Epidermal melanocyte (primary cell): ENCODE results near the gene STXBP1.

Experiments
- DNase-seq: peaks from one replicate; pipeline ENCODE4 v3.0.0; 2011; ENCODE audit warnings: low spot score; ENCODE audit not compliant: insufficient read length

The STXBP1 gene

GRCh38 chr9:127652733-127653132 lies 40.7 kb downstream of the STXBP1 start:
- DNase-seq = no peak

DNA sequence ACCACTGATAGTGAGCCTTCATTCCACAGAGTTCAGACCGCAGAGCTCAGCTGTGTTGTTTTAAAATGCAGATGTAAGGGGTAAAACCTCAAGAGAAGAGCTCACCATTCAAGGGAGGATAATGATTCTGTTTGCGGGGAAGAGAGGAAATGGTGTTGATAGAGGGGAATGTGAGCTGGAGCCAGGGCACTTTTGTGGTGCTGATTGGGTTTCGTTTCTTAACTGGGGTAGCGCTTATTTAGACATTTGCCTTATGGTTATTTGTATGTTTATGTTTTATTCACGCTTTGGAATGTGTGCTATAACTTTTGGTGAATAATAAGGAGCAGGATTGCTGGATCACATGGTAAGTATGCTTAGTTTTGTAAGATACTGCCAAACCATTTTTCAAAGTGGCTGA lies 42.5 kb downstream of the STXBP1 start:
- no peak for DNase-seq

DNA sequence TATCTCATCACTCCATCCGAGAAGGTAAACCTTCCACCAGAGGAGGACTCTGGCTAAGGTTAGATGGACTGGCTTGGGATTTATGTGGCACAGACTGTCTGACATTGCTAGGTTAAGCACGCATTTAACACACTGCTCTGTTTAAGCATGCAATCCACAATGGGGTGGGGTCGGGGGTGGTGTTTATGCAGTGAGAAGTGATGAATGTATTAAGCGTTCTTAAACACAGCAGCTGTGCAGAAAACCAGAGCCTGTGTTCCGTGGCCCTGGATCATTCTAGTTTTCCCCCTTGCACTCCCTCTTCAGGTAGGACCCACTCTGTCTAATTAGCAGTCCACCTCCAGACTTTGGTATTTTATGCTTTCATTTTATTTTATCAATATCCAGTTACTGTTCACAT lies 46.4 kb downstream of the STXBP1 start:
- no peak for DNase-seq

DNA sequence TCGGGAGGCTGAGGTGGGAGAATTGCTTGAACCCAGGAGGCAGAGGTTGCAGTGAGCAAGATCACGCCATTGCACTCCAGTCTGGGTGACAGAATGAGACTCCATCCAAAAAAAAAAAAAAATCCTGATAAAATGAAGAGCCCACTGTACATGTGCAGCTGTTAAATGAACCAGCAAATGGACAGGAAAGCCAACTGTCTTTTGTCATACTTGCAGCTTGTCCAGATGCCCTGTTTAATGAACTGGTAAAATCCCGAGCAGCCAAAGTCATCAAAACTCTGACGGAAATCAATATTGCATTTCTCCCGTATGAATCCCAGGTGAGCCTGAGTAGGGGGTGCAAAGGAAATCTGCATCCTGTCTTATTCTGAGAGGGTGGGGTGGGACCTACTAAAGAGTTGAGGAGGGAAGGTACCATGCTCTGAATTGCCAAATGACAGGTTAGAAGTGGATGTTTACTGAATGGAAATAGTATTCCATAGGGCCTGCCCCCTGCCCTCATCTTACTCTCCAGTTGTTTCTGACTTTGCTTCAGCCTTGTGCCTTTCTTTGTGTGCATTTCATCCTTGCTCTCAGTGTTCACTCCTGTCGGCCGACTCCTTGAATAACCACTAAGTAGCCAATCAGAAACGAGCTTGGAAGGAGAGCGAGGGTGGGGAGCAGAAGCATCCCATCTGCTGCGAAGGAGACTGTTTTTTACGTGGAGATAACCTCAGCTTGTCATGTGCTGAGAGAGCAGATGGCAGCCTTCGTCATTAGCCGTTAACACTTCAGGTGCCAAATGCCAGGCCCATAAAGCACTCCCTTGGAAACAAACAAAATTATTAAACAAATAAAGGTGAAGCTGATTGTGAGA lies 49.0 kb downstream of the STXBP1 start:
- no peak for DNase-seq

DNA sequence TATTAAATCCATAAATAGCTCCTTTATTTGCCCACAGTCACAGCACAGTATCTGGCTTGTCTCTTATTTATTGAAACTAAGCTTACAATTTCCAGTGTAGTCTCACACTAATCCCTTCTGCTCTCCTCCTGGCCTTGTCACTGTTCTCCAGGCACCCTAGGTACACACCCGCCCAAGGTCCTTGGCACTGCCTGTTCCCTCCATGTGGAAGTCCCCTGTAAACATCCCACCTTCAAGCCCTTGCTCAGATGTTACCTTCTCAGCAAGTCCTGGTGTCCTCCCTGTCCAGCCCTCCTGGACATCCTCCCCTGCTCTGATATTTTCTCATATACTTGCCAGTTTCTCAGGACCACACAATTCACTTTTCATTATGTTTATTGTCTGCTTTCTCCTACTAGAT lies 50.5 kb downstream of the STXBP1 start:
- no peak for DNase-seq

GRCh38 chr9:127664324-127664677 lies 52.2 kb downstream of the STXBP1 start:
- no peak for DNase-seq

GRCh38 chr9:127664678-127665507 lies 52.8 kb downstream of the STXBP1 start:
- DNase-seq = no peak

GRCh38 chr9:127667127-127667844 lies 55.2 kb downstream of the STXBP1 start:
- DNase-seq = no peak

DNA sequence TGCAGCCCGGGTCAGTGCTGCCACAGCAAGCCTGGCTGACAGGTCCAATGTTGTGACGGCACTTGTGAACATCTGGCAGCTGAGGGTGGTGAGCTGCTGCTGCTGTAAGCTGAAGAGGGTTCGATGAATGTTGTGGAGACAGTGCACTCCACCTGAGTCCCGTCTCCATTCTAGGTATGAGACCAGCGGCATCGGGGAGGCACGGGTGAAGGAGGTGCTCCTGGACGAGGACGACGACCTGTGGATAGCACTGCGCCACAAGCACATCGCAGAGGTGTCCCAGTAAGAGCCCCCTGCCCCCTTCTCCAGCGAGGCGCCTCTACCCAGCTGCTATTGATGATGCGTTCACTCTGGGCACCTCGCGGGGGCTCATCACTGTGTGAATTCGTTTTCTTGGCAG lies 55.8 kb downstream of the STXBP1 start:
- DNase-seq = no peak

DNA sequence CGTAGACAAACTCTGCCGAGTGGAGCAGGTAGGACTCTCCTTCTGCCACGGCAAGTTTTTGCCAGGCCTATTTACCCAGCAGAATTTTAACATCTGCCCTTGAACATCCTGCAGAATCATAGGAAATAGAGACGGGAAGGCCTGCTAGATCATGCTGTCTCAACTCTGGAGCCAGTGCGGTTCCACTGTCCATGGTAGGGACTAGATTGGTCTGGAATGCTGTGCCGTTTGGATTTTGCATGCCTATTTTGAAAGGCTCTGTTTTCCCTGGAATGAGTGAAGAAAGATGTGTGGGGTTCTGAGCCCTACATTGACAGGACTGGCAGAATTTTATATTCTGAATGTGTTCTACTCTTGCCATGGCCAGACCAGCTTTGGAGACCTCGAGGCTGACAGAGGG lies 61.2 kb downstream of the STXBP1 start:
- no peak for DNase-seq

- DNase-seq = no peak
Observed at GRCh38 chr9:127676638-127677037, 64.6 kb downstream of the STXBP1 start.

- DNase-seq = no peak
Observed at GRCh38 chr9:127679506-127679905, 67.4 kb downstream of the STXBP1 start.

DNA sequence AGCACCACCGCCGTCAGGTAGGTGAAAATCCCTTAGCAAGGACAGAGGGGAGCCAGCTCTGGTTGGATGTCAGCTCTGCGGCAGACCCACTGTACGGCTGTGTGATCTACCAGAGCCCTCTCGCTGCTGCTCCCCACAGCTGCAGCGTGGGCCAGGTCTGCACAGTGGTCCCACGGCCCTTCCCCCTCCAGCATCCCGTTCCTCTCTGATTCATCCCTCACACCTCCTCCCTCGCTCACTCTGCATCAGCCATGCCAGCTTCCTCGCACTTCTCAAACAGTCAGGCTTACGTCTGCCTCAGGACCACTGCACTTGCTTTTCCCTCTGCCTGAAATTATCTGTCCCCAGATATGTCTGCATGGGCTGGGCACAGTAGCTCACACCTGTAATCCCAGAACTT lies 68.1 kb downstream of the STXBP1 start:
- no peak for DNase-seq

GRCh38 chr9:127680846-127681245 lies 68.8 kb downstream of the STXBP1 start:
- DNase-seq = no peak

DNA sequence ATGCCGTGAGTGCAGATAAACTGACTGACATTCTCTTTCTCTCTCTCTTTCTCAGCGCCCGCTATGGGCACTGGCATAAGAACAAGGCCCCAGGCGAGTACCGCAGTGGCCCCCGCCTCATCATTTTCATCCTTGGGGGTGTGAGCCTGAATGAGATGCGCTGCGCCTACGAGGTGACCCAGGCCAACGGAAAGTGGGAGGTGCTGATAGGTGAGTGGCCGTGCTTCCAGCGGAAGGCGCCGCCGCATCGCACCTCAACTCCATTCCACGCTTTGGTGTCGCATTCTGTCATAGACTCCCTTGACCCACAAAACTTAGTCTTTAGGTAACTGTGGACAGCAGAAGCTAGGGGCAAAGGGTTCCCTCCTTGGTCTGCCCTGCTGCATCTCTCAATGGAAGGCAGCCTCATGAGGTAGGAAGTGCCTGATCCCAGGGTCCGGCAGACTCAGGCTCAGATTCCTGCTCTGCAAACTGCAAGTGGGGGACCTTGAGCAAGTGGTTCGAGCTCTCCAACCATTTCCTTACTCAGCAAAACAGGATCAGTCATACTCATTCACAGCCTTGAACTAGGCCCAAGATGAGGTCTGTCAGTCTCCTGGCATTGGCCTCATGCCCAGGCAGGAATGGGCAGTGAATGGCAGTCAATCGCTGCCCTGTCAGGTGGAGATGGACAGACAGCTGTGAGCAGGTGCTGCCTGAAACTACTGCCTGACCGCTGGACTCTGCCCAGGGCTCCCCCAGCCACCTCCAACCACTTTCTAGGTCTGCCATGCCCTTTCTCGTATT lies 70.5 kb downstream of the STXBP1 start:
- DNase-seq = no peak

GRCh38 chr9:127683723-127684122 lies 71.6 kb downstream of the STXBP1 start:
- no peak for DNase-seq

- no peak for DNase-seq
Observed at GRCh38 chr9:127684576-127684975, 72.5 kb downstream of the STXBP1 start.

GRCh38 chr9:127686461-127687393 lies 74.7 kb downstream of the STXBP1 start:
- DNase-seq = no peak

- DNase-seq = peak; percentile 52
Observed at GRCh38 chr9:127689329-127690000, 77.4 kb downstream of the STXBP1 start.

GRCh38 chr9:127690735-127691134 lies 78.7 kb downstream of the STXBP1 start:
- no peak for DNase-seq
